ENCODE data around the gene HEBP2. TPM values are rescaled to one million over a fixed set of nuclear protein-coding genes. Genes with fewer than 3 reads are reported as not detected.

HEBP2 gene
- total RNA-seq, 1 donor from 2014 or later: 40.5 TPM

DNA sequence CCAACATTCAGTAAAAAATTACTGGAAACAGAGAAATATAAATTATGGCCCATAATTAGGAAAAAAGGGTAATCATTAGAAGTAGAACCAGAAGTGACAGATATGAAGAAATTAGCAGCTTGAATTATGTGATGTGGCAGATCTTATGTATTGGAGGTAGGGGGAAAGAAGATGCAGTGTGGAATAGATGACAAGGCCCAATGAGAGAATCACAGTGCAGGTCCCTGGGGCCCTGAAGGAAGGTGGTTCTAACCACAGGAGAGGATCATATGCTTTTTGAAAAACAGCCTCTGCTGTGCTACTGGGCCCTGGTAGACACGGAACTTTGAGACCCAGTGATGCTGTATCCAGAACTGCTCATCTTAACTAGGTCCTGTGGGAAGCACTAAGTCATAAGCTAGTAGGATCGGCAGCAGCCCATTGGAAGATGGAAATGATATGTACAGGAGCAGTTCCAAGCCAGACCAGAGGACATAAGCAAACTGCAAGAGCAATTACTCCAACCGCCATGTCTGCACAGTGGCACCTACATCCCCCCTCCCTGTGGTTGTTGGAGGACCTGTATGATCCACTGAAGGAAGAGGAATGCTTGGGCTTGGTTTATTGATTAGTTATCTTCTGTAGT, 14.2 kb downstream of the HEBP2 start:
- Histone ChIP-seq H3K36me3 (ENCODE audit: insufficient read depth, low read length) (peaks cover 10% of the 10 kb centered on the region), H3K9me3 (ENCODE audit: insufficient read depth, low read depth, low read length) (no peaks in the 10 kb centered on the region), H3K9ac (ENCODE audit: low read length) (no peak overlapping the region), H3K4me1 (ENCODE audit: insufficient read depth, low read length) (no peaks in the 10 kb centered on the region), H4K20me1 (ENCODE audit: insufficient read depth, low read length) (no peaks in the 10 kb centered on the region), H3K79me2 (ENCODE audit: insufficient read depth, low read length) (no peaks in the 10 kb centered on the region), H2AFZ (ENCODE audit: low read depth, low read length) (no peak overlapping the region), H3K27me3 (ENCODE audit: insufficient read depth, low read length) (no peaks in the 10 kb centered on the region), H3K27ac (ENCODE audit: low read depth, low read length) (no peak overlapping the region), H3K4me2 (ENCODE audit: low read length) (no peak overlapping the region), H3K4me3 (ENCODE audit: insufficient read depth, low read depth, low read length) (no peak overlapping the region)
- DNase-seq (ENCODE audit: low read depth): no peak
- Mint-ChIP-seq H3K27ac (ENCODE audit: unreplicated experiment) (no peak overlapping the region), H3K9me3 (ENCODE audit: unreplicated experiment) (no peaks in the 10 kb centered on the region), H3K36me3 (ENCODE audit: low read depth, unreplicated experiment) (peaks cover 16% of the 10 kb centered on the region), H3K4me3 (ENCODE audit: unreplicated experiment) (no peak overlapping the region), H3K27me3 (ENCODE audit: low read depth, unreplicated experiment) (no peaks in the 10 kb centered on the region), H3K4me1 (ENCODE audit: low read depth, unreplicated experiment) (no peaks in the 10 kb centered on the region)
- FAIRE-seq: no peak
- no peak for TF ChIP-seq EZH2 (IDR thresholded peaks at IDR 0.05; ENCODE audit: insufficient read depth, low read length)
- TF ChIP-seq, protein P1, sequence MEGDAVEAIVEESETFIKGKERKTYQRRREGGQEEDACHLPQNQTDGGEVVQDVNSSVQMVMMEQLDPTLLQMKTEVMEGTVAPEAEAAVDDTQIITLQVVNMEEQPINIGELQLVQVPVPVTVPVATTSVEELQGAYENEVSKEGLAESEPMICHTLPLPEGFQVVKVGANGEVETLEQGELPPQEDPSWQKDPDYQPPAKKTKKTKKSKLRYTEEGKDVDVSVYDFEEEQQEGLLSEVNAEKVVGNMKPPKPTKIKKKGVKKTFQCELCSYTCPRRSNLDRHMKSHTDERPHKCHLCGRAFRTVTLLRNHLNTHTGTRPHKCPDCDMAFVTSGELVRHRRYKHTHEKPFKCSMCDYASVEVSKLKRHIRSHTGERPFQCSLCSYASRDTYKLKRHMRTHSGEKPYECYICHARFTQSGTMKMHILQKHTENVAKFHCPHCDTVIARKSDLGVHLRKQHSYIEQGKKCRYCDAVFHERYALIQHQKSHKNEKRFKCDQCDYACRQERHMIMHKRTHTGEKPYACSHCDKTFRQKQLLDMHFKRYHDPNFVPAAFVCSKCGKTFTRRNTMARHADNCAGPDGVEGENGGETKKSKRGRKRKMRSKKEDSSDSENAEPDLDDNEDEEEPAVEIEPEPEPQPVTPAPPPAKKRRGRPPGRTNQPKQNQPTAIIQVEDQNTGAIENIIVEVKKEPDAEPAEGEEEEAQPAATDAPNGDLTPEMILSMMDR (IDR thresholded peaks at IDR 0.05; ENCODE audit: insufficient read depth, low read depth, low read length): no peak

DNA sequence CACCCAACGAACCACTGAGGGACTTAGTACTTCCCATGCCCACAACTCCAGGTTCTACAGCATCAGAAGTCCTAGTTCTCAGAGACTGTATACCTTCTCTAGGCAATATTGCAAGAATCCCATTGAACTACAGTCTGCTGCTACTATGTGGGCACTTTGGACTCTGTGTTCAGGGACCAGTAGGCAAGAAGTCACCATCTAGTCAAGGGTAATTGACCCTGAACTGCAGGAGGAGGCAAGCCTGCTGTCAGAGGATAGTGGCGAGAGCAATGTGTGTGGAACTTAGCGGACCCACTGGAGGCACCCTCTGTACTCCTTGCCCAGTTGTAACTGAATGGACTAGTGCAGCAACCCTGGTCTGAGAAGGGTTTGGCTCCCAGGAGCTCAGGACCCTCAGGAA, 15.7 kb downstream of the HEBP2 start:
- H3K27ac ChIP-seq (ENCODE audit: low read depth, low read length): no peak overlapping the region
- no peaks in the 10 kb centered on the region for H3K9me3 Mint-ChIP-seq (ENCODE audit: unreplicated experiment)
- no peak for TF ChIP-seq EZH2 (IDR thresholded peaks at IDR 0.05; ENCODE audit: insufficient read depth, low read length)
- TF ChIP-seq, protein P1 (IDR thresholded peaks at IDR 0.05; ENCODE audit: insufficient read depth, low read depth, low read length): no peak
- H2AFZ ChIP-seq (ENCODE audit: low read depth, low read length): no peak overlapping the region
- DNase-seq (ENCODE audit: low read depth): no peak
- no peaks in the 10 kb centered on the region for H3K4me1 ChIP-seq (ENCODE audit: insufficient read depth, low read length)
- no peaks in the 10 kb centered on the region for H3K79me2 ChIP-seq (ENCODE audit: insufficient read depth, low read length)
- H3K4me3 ChIP-seq (ENCODE audit: insufficient read depth, low read depth, low read length): no peak overlapping the region
- H4K20me1 ChIP-seq (ENCODE audit: insufficient read depth, low read length): no peaks in the 10 kb centered on the region
- H3K27me3 Mint-ChIP-seq (ENCODE audit: low read depth, unreplicated experiment): no peaks in the 10 kb centered on the region
- no peak overlapping the region for H3K4me3 Mint-ChIP-seq (ENCODE audit: unreplicated experiment)
- H3K27ac Mint-ChIP-seq (ENCODE audit: unreplicated experiment): no peak overlapping the region
- H3K9me3 ChIP-seq (ENCODE audit: insufficient read depth, low read depth, low read length): no peaks in the 10 kb centered on the region
- no peaks in the 10 kb centered on the region for H3K4me1 Mint-ChIP-seq (ENCODE audit: low read depth, unreplicated experiment)
- FAIRE-seq: no peak
- peaks cover 9% of the 10 kb centered on the region for H3K36me3 Mint-ChIP-seq (ENCODE audit: low read depth, unreplicated experiment)
- no peaks in the 10 kb centered on the region for H3K27me3 ChIP-seq (ENCODE audit: insufficient read depth, low read length)
- H3K36me3 ChIP-seq (ENCODE audit: insufficient read depth, low read length): peaks cover 4% of the 10 kb centered on the region
- no peak overlapping the region for H3K4me2 ChIP-seq (ENCODE audit: low read length)
- no peak overlapping the region for H3K9ac ChIP-seq (ENCODE audit: low read length)

DNA sequence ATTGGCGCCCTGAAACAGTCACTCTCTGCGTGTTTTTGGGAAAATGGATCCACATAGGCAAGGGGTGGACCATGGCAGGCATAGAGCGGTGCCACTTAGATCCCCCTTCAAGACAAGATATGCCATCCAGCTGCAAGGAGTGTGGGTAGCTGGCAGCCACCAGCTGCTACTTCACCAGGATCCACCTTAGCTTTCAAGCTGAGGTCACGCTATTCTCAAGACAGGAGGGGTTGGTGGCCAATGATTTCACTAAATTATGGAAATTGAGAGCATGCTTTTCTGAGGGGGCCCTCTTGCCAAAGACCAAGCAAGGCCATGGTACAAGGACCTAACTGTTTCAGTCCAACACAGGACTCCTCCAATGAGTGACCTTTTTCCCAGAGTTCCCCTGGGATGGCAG, 16.3 kb downstream of the HEBP2 start:
- TF ChIP-seq, protein P1 (IDR thresholded peaks at IDR 0.05; ENCODE audit: insufficient read depth, low read depth, low read length): no peak
- no peak for TF ChIP-seq EZH2 (IDR thresholded peaks at IDR 0.05; ENCODE audit: insufficient read depth, low read length)
- Histone ChIP-seq H3K4me1 (ENCODE audit: insufficient read depth, low read length) (no peaks in the 10 kb centered on the region), H3K27ac (ENCODE audit: low read depth, low read length) (no peak overlapping the region), H4K20me1 (ENCODE audit: insufficient read depth, low read length) (no peaks in the 10 kb centered on the region), H2AFZ (ENCODE audit: low read depth, low read length) (no peak overlapping the region), H3K9me3 (ENCODE audit: insufficient read depth, low read depth, low read length) (no peaks in the 10 kb centered on the region), H3K27me3 (ENCODE audit: insufficient read depth, low read length) (no peaks in the 10 kb centered on the region), H3K79me2 (ENCODE audit: insufficient read depth, low read length) (no peaks in the 10 kb centered on the region), H3K4me3 (ENCODE audit: insufficient read depth, low read depth, low read length) (no peak overlapping the region), H3K36me3 (ENCODE audit: insufficient read depth, low read length) (peaks cover 4% of the 10 kb centered on the region), H3K9ac (ENCODE audit: low read length) (no peak overlapping the region), H3K4me2 (ENCODE audit: low read length) (no peak overlapping the region)
- DNase-seq (ENCODE audit: low read depth) (no peak), FAIRE-seq (no peak)
- Mint-ChIP-seq H3K4me1 (ENCODE audit: low read depth, unreplicated experiment) (no peaks in the 10 kb centered on the region), H3K9me3 (ENCODE audit: unreplicated experiment) (no peaks in the 10 kb centered on the region), H3K27ac (ENCODE audit: unreplicated experiment) (no peak overlapping the region), H3K4me3 (ENCODE audit: unreplicated experiment) (no peak overlapping the region), H3K36me3 (ENCODE audit: low read depth, unreplicated experiment) (peaks cover 5% of the 10 kb centered on the region), H3K27me3 (ENCODE audit: low read depth, unreplicated experiment) (no peaks in the 10 kb centered on the region)

Measured in astrocyte (in vitro differentiated cells and primary cell).